Measurements from ENCODE around the gene MT1E.
A peak's percentile ranks its signal among the peaks of the same experiment; 100 is the strongest.
"Not testable (repeated sequence)": the region's sequence is repeated elsewhere in the genome, so short reads cannot be mapped to it uniquely, and the experiment has no call there.

The MT1E gene

GRCh38 chr16:56607109-56607618 is 18.4 kb upstream of the MT1E start:
- DNase-seq = no peak

- no peak for DNase-seq
Observed at GRCh38 chr16:56607675-56608042, 17.9 kb upstream of the MT1E start.

- peak; percentile 8 for DNase-seq
Observed at GRCh38 chr16:56608043-56608875, 17.3 kb upstream of the MT1E start, which contains the start of gene MT2A. TSS of gene MT2A (plus strand) at chr16:56608584. CDS start at chr16:56608656, 72 bp downstream.

GRCh38 chr16:56608876-56609462 is 16.6 kb upstream of the MT1E start:
- DNase-seq = no peak

GRCh38 chr16:56609463-56609921 is 16.1 kb upstream of the MT1E start:
- DNase-seq = peak; percentile 34

- no peak for DNase-seq
Observed at GRCh38 chr16:56610017-56610608, 15.5 kb upstream of the MT1E start.

GRCh38 chr16:56610609-56611111 is 14.9 kb upstream of the MT1E start:
- DNase-seq = no peak

- no peak for DNase-seq
Observed at GRCh38 chr16:56611281-56611833, 14.2 kb upstream of the MT1E start.

GRCh38 chr16:56613706-56614105 is 11.9 kb upstream of the MT1E start:
- no peak for DNase-seq

GRCh38 chr16:56614549-56614991 is 11.0 kb upstream of the MT1E start:
- no peak for DNase-seq

- DNase-seq = no peak
Observed at GRCh38 chr16:56615353-56615752, 10.2 kb upstream of the MT1E start.

- no peak for DNase-seq
Observed at GRCh38 chr16:56616608-56617211, 8.9 kb upstream of the MT1E start.

- DNase-seq = no peak
Observed at GRCh38 chr16:56617212-56618085, 8.1 kb upstream of the MT1E start.

- no peak for DNase-seq
Observed at GRCh38 chr16:56618138-56618537, 7.4 kb upstream of the MT1E start.

GRCh38 chr16:56620339-56620897 is 5.2 kb upstream of the MT1E start:
- no peak for DNase-seq

GRCh38 chr16:56621665-56622445 is 3.7 kb upstream of the MT1E start:
- DNase-seq = not testable (repeated sequence)

- DNase-seq = not testable (repeated sequence)
Observed at GRCh38 chr16:56623184-56623583, 2.4 kb upstream of the MT1E start.

- no peak for DNase-seq
Observed at GRCh38 chr16:56623637-56624036, 1.9 kb upstream of the MT1E start.

- no peak for DNase-seq
Observed at GRCh38 chr16:56625943-56626654, 518 bp downstream of the MT1E start.

- DNase-seq = no peak
Observed at GRCh38 chr16:56626685-56627084, 1.1 kb downstream of the MT1E start.
